GM19468 (cell line): Measurements from ENCODE around the gene CIDEB.
A peak's percentile ranks its signal among the peaks of the same experiment; 100 is the strongest.

Experiments
- ATAC-seq: cut with Tn5 transposase; IDR thresholded peaks from one replicate; pipeline ENCODE4 v1.9.1; 2021; ENCODE audit warnings: mild to moderate bottlenecking, moderate library complexity, moderate number of reproducible peaks; ENCODE audit not compliant: unreplicated experiment; ENCODE audit errors: extremely low read depth

Gene CIDEB

DNA sequence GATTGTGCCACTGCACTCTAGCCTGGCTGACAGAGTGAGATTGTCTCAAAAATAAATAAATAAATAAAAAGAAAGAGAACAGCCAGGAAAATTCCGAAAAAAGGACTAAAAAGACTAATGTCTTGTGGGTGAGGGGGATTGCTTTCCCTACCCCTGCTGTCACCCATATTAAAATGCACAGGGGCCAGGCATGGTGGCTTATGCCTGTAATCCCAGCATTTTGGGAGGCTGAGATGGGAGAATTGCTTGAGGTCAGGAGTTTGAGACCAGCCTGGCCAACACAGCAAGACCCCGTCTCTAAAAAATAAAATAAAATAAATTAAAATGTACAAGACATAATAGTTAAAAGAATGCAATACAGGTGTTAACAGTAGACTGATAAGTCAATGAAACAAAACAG is 14.3 kb downstream of the CIDEB start:
- no peak for ATAC-seq

DNA sequence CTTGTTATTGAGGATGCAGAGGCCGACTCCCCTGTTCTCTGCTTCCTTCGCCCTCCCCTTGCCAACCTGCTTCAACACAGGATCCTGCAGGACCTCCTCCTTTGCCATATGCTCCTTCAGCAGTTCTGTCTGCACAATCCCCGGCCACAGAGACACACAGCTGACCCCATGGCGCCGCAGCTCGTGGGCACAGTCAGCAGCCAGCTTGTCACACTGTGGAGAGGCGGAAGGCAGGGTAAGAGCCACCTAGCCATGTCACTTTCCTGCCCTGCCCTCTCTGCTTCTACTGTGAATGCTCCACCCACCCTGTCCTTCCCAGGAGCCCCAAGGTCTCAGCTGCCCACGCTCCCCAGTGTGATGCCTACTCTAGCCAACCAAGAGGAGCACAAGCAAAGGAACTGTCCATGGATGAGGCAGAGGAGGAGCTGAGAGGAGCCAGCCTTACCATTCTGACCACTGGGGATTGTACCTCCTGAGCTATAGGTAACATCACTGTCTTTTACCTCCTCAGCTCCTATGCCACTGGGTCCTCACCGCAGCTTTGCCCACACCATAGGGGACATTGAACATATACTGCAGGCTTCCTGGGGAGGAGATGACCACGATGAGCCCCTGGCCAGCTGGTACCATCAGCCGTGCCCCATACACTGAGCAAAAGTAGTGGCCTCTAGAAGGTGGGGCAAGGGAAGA is 15.5 kb downstream of the CIDEB start:
- ATAC-seq, result no peak

DNA sequence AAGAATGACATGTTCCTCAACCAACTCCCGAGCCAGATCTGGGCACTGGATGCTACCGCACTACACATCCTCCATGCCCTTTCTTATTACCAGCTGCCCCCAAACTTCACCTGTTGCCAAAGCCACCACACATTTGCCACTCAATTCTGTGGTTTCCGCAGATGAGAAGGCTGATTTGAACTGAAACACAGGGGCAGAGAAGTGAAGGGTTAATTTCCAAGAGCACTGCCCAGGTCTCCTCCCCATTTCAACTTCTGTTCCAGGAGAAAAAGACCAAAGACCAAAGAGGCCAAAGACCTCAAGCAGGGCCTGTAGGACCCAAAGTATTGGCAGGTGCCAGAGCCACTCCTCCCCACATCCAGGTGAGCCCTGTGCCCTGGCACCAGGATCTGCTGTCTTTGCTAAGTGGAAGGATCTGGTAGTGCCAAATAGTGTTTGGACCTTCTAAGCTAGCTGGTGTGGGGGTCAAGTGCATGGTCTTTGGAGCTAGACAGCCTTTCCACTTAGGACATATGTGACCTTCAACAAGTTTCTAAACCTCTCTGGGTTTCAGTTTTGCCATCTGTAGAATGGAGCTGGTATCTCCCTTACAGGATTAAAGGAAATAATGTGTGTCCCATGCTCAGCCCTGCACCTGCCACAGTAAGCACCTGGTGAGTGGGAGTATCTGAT is 16.2 kb downstream of the CIDEB start:
- ATAC-seq, result no peak

DNA sequence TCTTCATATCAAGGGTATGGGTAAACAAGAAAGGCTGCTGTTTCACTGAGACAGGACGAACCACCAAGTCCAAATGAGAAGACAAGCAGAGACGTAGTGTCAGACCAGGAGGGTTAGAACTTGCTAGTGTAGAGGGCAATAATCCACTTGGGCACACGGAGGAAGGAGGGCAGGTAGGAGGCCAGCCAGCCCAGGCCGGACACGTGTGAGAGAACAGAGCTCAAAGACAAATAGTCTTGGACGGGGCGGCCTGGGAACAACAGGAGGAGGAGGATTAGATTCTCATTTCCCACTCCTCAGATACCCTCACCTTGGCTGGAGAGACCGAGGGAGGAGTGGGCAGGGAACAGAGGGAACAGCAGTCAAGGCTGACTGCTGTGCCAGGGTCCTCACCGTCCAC is 17.0 kb downstream of the CIDEB start:
- ATAC-seq, result no peak

DNA sequence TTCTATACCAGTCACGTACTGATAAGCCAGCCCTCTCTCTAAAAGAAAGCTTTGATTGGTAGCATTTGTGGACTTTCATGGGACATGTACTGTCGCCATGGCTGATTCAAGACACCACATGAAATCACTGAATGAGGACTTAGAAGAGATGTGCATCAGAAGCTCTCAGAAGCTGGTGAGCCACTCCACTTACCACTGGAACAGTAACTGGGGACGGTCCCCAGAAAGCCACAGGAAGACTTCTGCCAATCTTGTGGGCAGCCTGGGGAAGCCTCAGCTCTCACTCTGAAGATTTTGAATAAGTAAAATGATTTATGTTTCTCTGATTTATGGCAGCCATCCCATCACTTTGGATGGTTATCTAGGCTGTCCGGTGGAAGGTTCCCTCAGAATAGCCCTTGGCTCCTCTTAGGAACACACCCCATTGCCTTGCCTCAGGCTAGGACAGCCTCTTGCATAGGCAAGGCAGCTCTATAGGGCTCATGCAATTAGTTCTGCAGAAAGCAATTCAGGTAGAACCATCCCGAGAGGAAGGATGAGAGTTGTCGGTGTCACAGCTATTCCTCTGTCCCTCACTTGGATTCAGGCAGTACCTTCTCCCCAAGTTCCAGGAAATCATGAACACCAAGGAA is 18.0 kb downstream of the CIDEB start:
- no peak for ATAC-seq

DNA sequence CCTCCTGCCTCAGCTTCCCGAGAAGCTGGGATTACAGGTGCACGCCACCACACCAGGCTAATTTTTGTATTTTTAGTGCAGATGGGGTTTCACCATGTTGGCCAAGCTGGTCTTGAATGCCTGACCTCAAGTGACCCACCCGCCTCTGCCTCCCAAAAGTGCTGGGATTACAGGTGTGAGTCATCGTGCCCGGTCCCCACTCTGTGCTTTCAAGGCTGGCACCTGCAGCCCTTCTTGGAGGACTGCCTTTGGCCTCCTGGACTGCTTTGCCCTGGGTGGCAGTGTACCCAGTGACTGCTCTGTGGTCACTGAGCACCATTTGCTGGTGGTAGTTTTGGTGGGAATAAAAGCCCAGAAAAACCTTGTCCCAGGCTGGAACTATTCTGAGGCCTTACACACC is 20.8 kb downstream of the CIDEB start:
- ATAC-seq, result no peak

DNA sequence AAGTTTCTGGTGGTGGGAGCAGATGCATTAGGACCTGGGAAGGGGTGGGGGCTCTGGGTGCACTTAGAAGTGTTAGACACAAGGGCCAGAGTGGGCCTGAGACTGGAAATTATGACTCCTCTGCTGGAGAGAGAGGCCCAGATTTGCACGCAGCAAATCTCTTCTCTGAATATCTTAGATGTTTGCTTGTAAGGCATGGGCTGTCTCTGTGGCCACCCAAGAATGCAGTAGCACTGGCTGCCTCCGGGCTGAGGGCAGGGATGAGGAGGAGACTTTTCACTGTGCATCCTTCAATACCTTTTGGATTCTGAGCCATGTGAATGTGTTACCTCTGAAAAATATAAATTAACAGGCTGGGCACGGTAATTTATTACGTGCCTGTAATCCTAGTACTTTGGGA is 22.4 kb downstream of the CIDEB start:
- no peak for ATAC-seq

DNA sequence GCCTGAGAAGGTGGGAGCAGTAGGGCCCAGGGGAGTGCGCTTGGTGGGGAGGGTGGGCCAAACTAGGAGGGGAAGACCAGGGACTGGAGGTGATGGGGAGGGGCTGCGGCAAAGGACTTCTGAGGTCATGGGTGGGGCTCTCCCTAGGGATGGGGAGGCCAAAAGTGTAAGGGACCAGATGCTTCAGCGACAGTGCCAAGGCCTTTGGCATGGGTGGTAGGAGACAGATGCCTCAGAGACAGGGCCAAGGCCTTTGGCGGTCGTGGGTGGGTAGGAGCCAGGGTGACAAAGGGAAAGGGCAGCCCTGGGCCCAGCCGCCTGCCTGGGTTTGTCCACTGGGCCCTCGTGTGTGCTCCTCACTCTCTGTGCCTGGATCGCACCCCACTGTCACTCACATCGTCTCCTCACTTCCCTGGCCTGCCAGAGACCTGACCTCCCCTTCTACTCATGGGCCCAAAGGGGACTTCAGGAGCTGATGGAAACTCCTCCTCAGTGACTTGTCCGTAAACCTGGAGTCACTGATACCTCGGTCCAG is 23.2 kb downstream of the CIDEB start:
- ATAC-seq, result no peak

DNA sequence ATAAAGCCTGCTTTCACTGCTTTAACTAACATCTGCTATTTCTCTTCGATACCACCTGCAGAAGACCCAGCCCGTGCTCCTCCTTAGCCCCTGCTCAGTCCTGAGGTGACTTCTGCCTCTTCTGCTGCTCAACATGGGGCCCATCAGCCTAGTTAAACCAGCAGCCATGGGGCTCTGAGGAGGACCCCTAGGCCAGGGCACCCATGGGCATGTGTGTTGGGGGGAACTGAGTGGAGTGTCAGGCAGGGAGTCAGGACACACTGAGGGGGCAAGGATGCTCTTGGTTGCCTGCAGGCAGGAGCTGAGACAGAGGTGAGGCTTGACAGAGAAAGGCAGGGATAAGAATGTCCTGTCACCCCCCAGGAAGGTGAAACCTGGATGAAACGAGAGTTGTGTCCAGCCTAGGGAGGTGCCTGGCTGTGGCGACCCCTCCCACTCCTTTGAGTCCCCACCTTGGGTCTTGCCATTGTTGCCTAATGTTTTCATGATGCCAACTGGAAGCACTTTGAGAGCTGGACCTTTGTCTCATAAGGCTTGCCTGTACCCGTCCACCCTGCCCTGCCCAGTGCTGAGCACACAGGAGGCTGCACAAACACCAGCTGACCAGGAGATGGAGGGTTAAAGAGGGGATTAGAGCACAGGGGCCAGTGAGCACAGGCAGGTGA is 23.8 kb downstream of the CIDEB start:
- ATAC-seq, result no peak

DNA sequence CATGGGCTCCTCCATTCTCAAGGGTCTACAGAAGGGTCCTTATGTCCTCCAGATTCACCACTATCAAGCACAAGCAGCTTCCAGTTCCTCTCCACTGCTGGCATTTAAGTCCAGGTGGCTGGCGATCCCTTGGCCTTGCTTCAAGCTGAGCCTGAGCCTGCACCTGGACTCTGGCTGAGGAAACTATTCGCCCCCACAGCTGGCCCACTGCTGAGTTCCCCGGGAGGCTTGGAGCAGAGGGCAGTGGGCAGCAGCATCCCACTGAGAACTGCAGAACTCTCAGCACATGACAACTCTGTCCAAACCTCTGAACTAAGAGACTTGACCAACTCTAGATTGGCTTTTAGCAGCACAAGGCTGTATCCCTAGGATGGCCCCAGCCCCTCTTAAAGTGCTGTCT is 25.0 kb downstream of the CIDEB start:
- ATAC-seq, result no peak

DNA sequence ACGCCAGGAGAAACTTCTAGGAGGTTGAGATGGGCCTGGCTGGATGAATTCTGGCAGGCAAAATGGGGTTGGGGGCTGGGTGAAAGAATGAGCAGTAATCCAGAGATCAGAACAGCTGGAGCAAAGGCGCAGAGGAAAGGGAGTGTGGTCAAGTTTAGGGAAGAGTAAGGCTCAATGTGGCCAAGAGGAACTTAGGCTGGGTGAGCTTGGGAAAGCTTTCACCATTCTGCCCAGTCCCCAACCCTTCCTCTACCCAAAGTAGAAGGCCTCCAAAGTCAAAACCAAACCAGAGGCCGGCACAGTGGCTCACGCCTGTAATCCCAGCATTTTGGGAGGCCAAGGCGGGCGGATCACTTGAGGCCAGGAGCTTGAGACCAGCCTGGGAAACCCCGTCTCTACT is 26.1 kb downstream of the CIDEB start:
- no peak for ATAC-seq

DNA sequence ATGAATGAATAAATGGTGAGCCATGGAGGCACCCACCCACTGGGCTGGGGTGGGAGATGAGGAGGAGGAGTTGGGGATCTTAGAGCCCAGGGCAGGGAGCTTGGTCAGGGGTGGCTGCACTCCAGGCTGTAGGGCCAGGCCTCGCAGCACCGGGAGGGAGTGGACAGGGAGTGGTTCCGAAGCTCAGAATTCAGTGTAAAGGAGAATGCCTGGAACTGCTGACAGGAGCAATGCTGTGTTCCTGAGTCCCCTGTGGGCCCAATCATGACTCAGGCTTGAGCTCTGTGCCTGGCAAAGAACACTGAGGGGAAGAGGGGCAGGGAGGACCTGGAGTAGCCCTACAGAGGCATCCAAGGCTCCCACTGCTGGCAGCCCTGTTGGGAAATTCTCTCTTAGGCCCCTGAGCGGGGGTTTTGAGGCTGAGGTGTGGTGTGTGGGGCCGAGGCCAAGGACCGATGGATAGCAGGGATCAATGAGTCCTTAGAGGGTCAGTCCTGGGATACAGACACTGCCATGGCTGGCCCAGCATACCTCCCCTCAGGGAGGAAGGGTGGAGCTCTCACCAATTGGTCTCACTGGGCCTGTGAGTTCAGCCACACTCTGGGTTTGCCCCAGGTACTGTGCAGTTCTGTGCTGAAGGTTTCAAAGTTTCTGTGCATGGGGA is 26.8 kb downstream of the CIDEB start:
- ATAC-seq, result no peak

DNA sequence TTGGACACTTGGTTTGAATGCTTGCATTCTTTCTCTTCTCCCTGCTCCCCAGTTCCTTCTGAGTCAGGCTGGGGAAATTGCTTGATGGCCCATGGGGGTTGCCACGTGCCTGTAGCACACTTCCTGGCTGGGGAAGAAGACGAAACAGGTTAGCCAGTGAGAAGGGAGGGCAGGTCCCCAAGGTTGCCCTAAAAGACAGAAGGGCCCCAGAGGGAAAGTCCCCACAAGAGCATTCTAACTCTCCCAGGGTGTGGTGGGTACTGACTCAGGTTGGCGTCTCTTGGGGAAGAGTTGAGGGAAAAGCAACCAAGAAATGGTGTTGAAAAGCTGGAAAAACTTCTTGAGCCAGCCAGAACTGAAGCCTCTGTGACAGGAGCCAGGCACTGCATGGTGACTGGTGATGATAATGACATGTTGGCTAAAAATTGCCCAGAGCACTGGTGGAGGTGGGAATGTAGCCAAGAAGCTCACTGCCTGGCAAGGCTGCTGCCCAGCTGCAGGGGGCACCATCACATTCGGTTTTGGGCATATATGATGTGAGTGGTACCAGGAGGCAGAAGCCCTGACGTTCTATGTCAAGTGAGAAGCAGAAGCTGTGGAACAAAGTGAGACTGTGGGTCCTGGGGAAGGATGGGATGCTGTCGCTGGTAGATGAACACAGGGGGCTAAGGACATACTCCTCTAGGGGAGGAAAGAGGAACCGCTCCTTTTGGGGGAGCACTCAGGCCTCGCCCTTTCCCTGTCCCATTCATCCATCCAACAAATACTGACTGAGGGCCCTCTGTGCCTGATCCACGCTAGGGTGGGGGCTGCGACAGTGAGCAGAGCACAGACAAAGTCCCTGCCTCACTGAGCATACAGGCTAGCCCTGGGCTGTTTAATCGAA is 28.2 kb downstream of the CIDEB start:
- peak; percentile 30 for ATAC-seq

DNA sequence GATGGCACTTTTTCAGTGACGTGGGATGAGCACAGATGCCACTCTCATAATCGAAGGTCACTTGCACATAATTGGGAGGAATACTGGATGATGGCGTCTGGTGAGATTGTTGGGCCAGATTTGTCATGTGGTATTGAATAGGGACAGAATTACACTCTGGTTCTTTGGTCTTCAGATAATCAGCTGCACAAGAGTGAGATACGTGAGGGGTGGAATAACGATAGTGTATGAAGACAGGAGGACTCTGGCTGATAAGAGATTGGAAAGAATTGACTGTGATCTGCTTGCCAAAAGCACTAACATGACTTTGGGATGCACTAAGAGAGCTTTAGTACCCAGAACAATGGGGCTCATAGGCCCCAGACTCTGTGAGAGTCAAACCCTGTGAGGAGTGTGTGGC is 29.4 kb downstream of the CIDEB start:
- ATAC-seq, result no peak

DNA sequence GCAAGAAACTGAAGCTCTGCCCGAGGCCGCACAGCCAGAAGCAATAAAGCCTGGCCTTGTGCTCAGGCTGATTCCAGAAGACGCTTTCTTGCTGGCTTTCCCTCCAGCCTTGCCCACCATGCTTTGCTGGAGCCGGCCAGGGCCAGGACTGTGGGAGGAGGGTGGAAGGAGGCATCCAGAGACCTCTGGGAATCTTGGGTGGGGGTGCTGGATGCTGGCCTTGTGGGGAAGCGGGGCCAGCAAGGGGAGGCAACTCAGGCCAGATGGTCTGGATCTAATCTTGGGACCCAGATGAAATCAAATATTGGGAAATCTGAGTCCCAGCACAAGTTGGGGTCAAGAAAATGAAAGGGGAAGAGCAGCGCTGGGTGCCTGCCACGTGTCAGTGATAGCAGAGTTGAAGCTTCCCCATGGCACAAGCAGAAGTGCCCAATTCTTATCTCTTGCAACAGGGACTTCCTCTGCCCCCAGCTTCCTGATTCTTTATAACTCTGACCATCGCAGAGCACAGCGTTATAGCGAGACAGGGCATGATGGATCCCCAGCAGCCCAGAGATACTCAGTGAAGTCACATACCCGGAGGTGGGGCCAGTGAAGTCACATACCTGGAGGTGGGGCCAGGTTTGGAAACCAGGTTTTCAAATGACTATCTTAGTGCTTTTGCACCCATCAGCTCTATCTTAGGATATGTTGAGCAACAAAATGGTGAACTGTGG is 30.0 kb downstream of the CIDEB start:
- no peak for ATAC-seq

DNA sequence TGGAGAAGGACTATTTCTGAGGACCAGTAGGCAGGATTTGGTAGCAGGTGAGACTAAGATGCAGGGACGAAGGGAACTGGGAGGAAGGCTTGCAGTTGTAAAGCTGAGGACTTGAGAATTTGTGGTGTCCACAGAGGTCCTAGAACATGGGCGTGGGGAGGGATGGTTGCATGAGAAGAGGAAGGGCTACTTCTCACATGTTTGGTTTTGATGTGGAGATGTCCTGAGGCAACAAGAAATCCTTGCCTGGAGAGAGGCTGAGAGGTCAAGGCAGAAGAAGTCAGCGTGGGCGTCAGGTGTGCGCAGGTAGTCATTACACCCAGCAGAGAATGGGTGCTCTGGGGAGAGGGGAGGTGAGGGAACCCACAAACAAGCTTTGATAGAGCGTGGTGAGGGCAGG is 30.7 kb downstream of the CIDEB start:
- ATAC-seq, result no peak

DNA sequence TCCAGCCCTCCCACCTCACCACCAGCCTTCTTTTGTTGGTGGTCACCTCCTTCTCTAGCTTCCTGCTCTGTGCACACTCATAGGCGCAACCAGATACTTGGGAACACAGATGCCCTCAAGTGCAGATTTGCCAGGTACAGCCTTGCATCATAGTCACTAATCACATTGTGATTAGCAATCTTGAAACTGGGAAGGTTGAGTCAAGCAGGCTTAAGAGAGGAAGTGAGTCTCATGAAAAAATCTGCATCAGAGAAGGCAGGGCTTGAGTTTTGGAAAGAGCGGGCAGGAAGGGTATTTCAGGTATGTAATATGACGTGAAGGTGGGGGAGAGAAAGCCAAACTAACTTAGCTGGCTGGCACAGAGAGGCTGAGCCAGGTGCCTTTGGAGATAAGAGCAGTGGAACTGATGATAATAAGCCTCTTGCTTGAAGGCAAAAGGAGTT is 33.7 kb downstream of the CIDEB start:
- no peak for ATAC-seq

DNA sequence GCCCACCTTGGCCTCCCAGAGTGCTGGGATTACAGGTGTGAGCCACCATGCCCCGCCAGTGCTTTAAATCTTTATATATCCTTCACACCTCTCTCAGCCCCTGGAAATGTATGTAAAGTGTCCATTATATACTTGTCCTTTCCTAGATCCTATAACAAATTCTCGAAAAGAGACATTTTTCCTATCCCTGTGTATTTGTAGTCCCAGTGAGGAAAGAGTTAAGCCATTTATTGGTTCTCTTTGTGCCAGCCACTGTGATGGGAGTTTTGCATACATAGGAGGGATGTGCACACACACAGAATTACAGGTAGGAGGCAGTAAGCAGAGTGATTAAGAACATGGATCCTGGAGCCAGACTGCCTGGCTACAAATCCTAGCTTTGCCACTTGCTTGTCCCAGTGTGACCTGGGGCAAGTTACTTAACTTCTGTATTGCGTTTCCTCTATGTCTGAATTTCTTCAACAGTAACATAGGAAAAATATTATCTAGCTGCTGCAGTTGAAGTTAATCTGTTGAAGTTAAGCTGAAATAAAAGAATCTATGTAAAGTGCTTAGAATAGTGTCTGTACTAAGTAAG is 34.3 kb downstream of the CIDEB start:
- ATAC-seq, result no peak
